Lower leg skin (tissue), 3 donors: ENCODE data around the gene STK33.

ENCODE experiments used
- CTCF ChIP-seq, 3 donors: fragments of 450-650 bp; IDR thresholded peaks; one replicate each; pipeline ENCODE4 v1.5.1; 2016; ENCODE audit warnings: antibody characterized with exemption in 3 of 3, mild to moderate bottlenecking in 3 of 3, moderate library complexity in 2 of 3
- POLR2A ChIP-seq, 2 donors: fragments of 450-650 bp; IDR thresholded peaks; one replicate each; pipeline ENCODE4 v1.6.1; 2016 to 2017; ENCODE audit warnings: antibody characterized with exemption in 2 of 2, mild to moderate bottlenecking in 1 of 2, moderate library complexity in 1 of 2

DNA sequence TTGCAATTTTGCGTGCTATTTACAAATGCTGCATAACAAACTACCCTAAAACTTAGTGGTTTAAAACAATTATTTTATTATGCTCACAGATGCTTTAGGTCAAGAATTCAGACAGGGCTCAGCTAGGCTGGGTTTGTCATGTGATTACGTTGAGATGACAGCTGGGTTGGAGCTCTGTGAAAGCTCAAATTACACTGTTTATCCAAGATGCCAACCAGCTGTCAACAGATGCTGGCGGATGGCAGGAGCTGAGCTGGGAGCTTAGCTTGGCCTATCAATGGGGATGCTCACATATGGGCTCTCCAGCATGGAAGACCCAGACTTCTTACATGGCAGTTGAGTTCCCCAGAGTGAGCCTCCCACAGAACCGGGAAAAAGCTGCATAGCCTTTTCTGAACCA, 62.7 kb downstream of the STK33 start:
- no peak for TF ChIP-seq CTCF (IDR thresholded peaks at IDR 0.05)
- no peak for TF ChIP-seq POLR2A (IDR thresholded peaks at IDR 0.05)
